ENCODE measurements around the gene KIAA1217.
A peak's percentile ranks its signal among the peaks of the same experiment; 100 is the strongest.

Gene KIAA1217

DNA sequence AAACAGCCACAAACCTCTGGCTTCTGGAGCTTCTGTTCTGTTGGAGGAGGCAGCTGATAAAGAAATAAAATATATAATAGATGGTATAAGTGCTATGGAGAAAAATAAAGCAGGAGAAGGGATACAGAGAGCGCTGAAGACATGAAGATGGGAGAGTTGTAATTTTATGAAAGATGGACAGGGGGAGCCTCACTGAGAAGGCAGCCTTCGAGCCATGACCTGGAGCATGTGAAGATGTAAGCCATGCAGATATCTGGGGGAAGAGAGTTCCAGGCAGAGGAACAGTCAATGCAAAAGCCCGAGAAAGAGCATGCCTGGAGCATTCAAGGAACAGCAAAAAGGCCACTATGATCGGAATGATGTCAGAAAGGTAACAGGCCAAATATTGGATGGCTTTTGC is 187.5 kb downstream of the KIAA1217 start:
- DNase-seq (ENCODE audit: low read depth, low spot score): no peak

DNA sequence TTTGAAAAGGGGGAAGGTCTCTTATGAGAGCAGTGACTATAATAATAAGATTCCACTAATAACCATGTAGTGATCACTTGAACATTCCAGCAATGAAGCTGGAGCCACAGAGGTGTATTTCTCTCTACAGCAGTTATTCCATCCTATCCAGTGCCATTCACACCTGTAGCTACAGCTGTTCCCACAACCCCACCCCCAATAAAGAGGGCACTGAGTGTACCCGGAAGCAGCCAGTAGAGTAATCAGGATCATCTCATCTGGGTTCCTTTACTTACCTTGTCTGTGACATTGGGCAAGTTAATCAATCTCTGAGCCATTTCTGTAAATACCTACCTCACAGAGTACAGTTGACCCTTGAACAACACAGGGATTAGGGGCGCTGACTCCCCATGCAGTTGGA is 188.7 kb downstream of the KIAA1217 start:
- DNase-seq (ENCODE audit: low read depth, low spot score): no peak

DNA sequence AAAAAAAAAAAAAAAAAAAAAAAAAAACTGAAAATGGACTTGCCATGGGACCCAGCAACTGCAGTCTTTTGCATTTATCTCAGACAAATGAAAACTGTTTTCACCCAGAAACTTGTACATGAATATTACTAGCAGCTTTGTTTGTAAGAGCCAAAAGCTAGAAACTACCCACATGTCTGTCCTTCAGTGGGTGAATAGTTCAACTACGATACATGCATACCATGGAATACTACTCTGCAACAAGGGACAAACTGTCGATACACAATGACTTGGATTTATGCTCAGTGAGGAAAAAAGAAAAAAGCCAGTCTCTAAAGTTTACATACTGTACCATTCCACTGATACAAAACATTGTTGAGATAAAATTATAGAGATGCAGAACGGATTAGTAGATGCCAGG is 195.6 kb downstream of the KIAA1217 start:
- no peak for DNase-seq (ENCODE audit: low read depth, low spot score)

DNA sequence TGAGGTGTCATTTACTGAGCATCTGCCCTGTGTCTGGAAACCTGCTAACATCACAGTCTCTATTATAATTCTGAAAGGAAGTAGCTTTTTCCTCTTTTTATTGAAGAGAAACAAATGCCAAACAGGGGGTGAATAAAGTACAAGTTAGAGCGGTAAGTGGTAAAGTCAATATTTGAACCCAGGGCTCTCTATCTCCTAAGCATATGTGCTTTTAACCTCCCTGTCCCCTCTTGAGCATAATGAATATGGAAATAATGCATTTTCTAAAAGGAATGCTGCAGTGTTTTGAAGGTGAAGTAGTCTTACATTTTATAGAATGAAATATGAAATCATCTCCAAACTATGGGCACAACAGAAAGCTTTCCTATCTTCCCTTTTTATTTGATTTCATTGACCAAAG is 196.7 kb downstream of the KIAA1217 start:
- no peak for DNase-seq (ENCODE audit: low read depth, low spot score)

DNA sequence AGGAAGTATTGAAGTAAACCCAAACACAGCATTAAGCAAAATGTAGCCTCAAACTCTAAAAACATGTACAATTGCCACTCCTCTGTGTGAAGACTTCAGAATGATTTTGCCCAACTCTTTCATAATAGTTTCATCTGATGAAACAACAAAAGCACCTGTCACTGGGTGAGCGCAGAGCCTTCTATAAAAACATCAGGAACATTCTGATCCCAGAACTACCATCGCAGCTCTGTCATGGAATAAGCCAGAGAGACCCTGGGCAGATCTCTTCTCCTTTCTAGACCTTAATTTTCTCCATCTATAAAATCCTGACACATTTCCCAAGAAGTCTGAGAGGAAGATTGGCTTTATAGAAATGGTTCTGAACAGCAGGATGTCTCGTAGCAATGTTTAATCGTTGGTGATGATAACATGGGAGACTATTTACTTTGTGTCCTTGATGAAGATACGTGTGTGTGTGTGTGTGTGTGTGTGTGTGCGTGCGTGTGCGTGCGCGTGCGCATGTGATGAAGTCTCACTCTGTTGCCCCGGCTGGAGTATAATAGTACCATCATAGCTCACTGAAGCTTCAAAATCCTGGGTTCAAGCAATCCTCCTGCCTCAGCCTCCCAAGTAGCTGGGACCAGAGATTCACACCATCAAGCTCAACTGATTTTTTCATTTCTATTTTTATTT is 198.0 kb downstream of the KIAA1217 start:
- no peak for DNase-seq (ENCODE audit: low read depth, low spot score)

DNA sequence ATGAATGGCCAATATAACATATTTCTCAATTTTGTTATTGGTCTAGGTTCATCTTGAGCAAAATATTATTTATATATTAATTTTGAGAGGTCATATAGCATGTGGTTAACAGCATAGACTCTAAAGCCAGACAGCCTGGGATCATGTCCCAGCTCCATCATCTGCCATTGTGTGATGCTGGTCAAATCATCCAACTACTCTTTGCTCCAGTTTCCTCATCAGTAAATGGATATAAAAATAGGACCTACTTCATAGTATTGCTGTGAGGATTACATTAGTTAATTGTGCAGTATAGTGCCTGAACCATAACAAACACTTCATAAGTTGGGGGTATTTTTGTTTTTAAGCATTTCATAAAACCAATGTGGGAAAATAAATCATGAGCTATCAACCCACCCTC is 199.0 kb downstream of the KIAA1217 start:
- DNase-seq (ENCODE audit: low read depth, low spot score): no peak

DNA sequence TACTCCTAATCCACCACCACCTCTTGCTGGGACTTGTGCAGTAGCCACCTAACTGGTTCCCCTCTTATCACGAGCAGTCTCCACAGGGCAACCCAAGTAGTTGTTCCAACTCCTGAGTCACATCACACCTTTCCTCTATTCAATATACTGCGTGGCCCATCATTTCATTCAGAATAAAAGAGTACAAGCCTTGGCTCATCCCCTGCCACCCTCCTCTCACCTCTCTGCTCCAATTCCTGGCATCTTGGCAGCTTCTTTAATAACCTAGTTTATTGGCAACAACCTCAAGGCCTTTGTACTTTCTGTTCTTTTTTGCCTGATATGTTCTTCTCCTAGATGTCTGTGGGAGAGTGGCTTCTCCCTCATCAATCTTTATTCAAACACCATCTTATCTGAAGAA is 199.4 kb downstream of the KIAA1217 start:
- DNase-seq (ENCODE audit: low read depth, low spot score): no peak

DNA sequence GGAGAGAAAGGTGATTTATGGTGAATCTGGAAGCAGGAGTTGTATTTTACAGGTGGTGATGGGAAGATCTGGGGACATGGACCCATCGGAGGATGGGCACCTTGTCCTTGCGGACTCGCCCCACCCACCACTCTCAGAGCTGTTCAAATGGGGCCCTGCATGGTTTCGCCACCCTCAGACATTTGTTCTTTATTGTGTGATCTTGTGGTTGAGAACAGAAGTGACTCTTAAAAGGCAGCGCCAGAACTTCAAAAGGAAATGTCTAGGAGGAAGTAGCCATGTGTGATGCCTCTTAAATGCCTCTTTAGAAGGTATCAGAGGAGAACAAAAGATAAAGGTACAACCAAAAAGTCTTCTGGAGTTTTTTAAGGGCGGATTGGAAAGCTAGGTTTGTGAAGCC is 205.7 kb downstream of the KIAA1217 start:
- DNase-seq (ENCODE audit: low read depth, low spot score): no peak

DNA sequence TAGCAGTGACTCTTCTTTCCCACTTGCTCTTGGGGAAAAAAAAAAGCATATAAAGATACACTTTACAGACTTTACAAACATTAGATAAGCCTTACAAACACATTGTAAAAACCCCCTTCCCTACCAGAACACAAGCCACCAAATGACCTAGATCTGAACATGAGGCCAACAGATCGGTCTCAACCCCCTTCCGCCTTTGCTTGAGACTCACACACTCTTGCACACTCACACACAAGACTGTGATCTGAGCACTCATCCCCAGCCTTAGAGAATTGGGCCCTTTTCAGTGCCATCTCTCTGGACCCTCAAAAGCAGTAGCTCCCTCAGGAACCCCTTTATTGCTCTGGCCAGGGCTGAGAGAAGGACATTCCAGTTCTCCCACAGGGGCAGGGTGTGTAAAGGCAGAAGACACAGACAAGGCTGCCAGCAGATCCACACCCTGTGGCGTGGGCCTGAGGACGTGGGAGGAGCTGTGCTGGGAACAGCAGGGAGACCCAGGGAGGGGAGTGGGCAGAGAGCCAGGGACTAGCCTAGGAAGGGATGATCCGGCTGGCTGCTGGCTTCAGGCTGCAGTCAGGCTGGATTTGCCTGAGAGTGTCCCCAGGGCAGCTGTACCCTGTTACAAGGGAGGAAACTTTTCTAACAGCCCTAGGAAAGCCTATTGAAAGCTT is 206.7 kb downstream of the KIAA1217 start:
- DNase-seq (ENCODE audit: low read depth, low spot score): peak; percentile 53

DNA sequence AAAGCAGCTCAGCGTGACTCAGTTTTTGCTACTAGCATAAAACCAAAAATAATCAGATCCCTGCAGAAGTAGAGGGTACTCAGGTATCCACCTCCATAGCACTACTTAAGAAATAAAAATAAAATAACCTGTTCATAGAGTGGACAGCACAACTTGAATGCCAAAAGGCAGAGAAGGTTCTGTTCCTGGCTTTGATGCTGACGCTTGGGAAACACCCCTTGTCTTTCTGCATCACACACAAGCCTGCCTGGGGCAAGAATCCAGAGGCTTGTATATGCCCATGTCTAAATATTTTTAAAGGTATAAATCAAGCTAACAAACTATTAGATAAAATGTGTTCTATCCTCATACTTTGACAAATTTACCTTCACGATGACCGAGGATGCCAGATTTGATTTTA is 207.3 kb downstream of the KIAA1217 start:
- DNase-seq (ENCODE audit: low read depth, low spot score): no peak

DNA sequence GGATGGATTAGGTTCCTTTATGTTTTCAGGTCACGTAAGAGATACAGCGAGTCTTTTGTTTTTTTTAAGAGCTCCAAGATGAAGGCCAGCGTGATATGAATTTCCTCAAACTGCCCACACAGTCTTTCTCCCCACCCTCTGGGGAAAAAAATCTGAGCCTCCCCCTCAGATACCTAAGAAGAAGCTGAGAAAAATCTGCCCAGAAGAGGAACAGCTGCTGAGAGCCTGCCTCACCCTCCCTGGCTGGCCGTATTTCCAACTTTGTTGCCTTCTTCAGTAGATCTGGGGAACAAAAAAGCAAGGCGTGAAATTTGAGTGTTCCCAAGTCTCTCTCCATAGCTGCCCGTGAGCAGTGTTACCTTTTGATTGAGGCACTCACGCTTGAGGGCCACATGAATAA is 208.1 kb downstream of the KIAA1217 start:
- no peak for DNase-seq (ENCODE audit: low read depth, low spot score)

DNA sequence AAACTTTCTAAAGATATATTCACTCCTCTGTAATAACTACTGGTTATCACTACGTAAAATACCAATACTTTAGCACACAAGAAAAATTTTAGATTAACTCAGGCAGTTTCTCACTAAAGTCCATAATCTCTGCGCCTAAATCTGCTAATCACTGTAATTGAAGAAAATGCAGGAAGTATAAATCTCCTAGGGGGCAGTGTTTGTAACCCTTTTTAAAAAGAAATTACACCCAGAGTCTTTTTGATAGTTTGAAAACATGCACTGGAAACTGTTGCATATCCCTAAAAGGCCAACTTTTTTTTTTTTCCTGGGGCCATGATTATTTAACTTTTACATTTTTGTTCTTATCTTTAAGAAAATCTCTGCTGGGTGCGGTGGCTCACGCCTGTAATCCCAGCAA is 209.6 kb downstream of the KIAA1217 start:
- no peak for DNase-seq (ENCODE audit: low read depth, low spot score)

DNA sequence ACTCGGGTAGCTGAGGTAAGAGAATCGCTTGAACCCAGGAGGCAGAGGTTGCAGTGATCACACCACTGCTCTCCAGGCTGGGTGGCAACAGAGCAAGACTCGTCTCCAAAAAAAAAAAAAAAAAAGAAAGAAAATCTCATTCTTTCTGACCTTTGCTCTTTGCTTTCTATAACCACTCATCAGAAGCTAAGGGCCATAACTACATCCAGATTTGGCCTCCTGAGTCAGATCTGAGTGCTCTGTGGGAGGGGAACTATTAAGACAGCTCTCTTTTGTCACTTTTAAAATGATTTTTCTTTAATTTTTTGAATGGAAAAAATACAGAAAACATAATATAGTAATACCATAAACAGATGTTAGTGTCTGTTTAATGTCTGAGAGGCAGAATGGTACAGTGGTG is 210.1 kb downstream of the KIAA1217 start:
- no peak for DNase-seq (ENCODE audit: low read depth, low spot score)

DNA sequence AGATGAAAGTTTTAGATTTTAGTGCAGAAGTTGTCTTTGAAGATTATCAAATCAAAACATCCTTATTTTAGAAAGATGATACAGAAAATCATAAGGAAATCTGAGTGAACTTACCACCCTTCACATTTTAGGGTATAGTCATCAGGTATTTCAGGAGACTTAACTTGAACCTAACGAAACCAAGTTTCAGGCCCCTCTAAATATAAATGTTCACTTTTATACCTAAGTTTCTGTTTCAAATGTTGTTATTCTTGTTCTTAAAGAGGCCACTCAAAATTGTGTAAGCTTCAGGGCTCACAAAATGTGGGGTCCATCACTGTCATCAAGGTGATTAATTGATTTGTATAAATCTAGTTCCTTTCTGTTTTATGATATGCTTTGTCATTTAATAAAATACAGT is 216.2 kb downstream of the KIAA1217 start:
- DNase-seq (ENCODE audit: low read depth, low spot score): no peak

DNA sequence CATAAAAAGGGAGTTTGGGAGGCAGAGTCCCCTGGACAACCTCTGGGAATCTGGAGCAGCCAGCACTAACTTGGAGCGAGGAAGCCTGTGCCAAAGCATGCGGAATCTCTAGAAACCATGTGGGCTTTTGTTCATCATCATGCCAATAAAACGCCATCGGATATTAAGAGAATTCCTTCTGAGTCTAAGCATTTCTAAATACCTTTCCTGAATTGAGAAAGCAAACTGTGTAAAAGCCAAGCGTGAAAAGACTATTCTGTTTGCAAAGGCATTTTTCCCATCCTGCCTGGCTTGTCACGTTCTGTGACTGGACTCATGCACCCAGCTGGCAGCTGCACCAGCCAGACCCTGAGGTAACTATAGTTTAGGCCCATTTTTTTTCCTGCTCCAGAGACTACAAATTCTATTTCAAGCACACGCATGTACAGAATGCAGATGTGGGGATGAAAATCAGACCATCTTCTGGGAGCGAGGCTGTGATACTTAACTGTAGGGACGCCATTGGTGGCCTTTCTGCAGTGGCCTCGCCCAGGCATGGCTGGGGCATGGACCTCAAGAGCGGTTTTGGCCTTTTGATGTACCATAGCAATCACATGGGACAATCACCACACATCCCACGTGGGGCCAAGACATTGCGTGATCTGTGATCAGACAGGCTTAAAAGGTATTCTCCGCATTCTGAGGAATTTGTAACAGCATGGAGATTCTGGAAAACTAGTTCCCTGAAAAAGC is 218.9 kb downstream of the KIAA1217 start:
- DNase-seq (ENCODE audit: low read depth, low spot score): no peak

DNA sequence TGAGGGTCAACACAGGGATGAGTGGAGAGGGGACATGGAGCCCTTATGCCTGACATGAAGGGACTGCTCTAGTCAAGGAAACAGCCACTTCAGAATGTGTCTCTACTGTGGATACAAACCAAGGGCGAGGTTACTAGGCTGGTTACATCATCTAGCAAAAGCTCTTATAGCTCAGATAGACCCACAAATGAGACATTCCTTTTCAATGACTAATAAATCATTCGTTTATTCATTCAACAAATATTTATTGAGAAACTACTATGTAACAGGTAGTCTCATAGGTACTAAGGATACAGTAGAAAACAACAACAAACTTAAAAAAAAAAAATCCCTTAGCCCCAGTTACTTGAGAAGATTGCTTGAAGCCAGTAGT is 219.5 kb downstream of the KIAA1217 start:
- no peak for DNase-seq (ENCODE audit: low read depth, low spot score)

DNA sequence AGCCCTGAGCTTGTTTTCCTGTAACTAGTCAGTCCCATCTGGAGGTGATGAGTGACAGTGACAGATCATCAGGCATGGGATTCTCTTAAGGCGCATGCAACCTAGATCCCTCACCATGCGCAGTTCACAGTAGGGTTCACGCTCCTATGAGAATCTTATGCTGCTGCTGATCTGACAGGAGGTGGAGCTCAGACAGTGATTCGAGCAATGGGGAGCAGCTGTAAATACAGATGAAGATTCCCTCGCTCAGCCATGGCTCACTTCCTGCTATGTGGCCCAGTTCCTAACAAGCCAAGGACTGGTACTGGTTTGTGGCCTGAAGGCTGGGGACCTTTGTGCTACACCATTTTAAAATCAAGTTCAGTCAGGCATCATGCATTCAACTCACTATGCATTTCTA is 221.7 kb downstream of the KIAA1217 start:
- no peak for DNase-seq (ENCODE audit: low read depth, low spot score)

DNA sequence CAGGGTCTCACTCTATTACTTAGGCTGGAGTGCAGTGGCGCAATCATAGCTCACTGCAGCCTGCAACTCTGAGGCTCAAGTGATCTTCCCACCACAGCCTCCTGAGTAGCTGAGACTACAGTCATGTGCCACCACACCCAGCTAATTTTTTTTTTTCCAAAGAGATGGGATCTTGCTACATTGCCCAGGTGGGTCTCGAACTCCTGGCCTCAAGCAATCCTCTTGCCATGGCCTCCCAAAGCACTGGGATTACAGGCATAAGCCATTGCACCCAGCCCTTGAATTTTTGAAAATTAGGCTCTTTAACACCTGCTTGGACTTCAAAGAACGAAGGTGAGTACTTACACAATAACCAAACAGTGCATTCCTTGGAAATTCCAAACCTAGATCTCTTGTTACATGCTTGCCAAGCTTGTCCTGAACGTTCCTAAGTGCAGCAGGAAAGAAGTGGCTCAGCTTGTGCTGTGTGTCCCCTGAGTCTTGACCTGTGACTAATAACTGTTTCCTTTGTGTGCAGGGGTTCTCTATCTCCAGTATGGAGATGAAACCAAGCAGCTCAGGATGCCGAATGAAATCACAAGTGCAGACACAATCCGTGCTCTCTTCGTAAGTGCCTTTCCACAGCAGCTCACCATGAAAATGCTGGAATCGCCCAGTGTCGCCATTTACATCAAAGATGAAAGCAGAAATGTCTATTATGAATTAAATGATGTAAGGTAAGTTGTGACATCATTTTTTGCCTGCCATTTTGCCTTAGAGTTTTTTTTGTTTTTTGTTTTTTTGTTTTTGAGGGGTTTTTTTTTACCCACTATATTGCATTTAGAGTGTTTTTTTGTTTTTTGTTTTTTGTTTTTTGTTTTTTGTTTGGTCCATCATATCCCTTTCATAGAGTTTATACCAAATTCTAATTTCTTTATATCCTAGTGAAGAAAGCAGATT is 223.8 kb downstream of the KIAA1217 start:
- DNase-seq (ENCODE audit: low read depth, low spot score): peak; percentile 49

DNA sequence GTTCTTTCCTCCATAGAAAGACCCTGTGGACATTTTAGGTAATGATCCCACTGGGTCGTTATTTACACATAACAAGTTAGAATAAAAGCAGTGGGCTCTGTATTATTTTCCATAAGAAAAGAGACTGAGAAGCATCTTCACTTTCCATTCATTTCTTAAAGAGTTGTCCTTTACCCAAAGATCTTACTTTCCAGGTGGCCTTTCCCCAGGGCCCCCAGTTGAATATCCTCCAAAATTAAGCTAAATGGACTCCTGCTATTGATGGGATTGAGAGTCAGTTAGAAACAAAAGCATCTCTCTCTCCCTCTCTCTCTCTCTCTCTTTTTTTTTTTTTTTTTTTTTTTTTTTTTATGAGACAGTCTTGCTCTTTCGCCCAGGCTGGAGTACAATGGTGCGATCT is 224.8 kb downstream of the KIAA1217 start:
- DNase-seq (ENCODE audit: low read depth, low spot score): no peak

DNA sequence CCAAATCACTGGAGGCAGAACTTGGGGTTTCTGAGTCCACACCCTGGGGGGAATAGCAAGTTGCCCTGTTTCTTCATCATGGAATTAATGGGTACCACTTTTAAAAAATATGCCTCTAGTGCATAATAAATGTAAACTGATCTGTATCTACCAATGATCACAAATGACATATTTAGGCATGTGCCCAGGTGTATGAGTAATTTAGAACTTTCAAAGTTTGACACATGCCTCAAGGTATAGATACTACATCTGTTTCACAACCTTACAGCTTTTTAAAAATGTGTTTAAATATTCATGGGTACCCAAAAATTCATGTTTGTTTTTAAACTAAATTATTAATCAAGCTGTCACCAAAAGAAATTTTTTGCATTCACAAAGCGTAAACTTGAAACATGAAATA is 226.0 kb downstream of the KIAA1217 start:
- DNase-seq (ENCODE audit: low read depth, low spot score): no peak

DNA sequence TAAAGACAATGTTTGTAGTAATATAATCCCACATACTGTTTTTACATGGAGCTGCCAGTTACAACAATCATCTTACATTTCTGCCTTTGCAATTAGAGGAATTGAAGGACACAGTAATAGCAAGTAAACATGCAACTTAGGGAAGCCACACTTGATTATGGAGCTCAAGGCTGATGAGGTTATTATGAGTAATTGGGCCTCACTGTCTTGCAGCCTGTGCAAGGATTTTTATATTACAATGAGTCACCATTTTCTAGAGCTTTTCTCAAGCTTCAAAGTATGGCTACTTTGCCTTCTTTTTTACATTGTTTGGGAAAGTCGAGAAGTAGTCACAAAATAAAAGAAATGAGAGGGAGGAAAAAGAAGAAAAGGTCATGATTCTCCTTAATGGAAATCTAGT is 226.4 kb downstream of the KIAA1217 start:
- no peak for DNase-seq (ENCODE audit: low read depth, low spot score)

DNA sequence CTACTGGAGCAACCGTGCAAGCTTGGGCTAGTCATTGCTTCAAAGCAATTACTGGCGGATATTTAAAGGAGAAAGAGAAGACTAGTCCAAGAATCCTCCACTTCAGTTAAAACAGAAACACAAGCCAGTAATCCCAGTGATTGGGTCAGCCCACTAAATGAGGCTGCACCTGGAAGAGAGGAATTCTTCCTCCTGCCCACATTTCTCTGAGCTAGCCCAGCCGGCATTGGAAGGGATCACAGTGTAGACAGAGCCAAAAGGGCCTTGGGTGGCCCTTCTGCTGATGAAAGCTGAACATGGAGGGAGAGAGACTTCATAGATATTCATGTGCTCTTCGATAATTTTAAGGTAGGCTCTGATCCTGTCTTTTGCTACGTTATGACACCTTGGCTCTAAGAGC is 228.4 kb downstream of the KIAA1217 start:
- DNase-seq (ENCODE audit: low read depth, low spot score): peak; percentile 22

All from ELF-1 (cell line).